ENCODE results near the gene FYN. TPM values are rescaled to one million over a fixed set of nuclear protein-coding genes. Genes with fewer than 3 reads are reported as not detected.

FYN gene
- polyA plus RNA-seq, 4 donors = 17.9 to 33.8 (median 24.8) TPM

DNA sequence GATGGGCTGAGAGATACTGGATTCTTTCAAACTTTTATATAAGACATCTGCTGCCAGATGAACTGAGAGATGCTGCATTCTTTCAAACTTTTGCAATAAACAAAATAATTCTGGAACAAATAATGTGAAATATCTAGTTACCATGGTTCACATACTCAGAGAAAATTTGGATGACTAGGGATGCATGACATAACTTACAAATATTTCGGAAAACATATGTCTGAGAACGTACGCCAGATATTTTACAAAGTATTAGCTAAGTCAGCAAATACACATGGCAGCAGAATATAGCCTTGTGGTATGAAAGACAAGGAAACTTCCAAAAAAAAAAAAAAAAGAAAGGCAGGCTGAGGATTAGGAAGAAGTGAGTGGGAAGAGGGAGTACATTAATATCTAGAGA is 154.3 kb downstream of the FYN start:
- H3K36me3 ChIP-seq (ENCODE audit: control insufficient read depth in 3 of 3, insufficient read depth in 2 of 3, low read depth in 1 of 3, low read length in 3 of 3) = peaks cover 0 to 9% (median 6%) of the 10 kb centered on the region in 3 donors
- H3K9me3 ChIP-seq (ENCODE audit: control insufficient read depth in 2 of 2, insufficient read depth in 1 of 2, low read depth in 1 of 2, low read length in 1 of 2) = no peaks in the 10 kb centered on the region
- H3K27ac ChIP-seq (ENCODE audit: low read depth in 1 of 3, low read length in 2 of 3) = peak overlapping the region in 1 of 3 donors; percentile 38
- no peak overlapping the region for H3K4me3 ChIP-seq (ENCODE audit: low read depth in 1 of 3, low read length in 3 of 3)
- DNase-seq = no peak
- no peak for FAIRE-seq
- H3K4me1 ChIP-seq (ENCODE audit: control insufficient read depth in 3 of 3, insufficient read depth in 2 of 3, low read depth in 1 of 3, low read length in 2 of 3) = no peaks in the 10 kb centered on the region
- 75 to 93% (median 88%) methylated on average over 3 of the region's 3 CpGs for WGBS, 3 donors
- no peaks in the 10 kb centered on the region for H3K27me3 ChIP-seq (ENCODE audit: control insufficient read depth in 3 of 3, insufficient read depth in 3 of 3, low read length in 3 of 3)

DNA sequence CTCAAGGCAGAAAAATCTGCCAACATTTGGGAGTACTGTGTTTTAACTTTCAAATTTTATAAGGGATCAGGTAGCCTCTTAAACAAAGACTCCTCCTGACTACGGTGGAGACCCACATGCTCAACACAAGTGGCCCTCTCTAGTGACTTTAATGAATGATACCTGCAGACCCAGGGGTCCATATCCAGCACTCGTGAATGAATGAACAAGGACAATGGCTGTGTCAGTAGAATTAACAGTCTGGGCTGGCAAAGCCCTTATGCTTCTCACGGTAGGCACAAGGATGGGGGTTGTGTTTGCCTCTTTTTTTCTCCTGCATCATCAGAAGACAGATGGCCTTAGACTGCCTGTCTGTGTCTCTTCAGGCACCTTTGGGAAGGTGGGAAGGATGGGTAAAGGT is 154.9 kb downstream of the FYN start:
- Histone ChIP-seq H3K4me1 (ENCODE audit: control insufficient read depth in 3 of 3, insufficient read depth in 2 of 3, low read depth in 1 of 3, low read length in 2 of 3) (no peaks in the 10 kb centered on the region), H3K36me3 (ENCODE audit: control insufficient read depth in 3 of 3, insufficient read depth in 2 of 3, low read depth in 1 of 3, low read length in 3 of 3) (peaks cover 0 to 9% (median 7%) of the 10 kb centered on the region in 3 donors), H3K4me3 (ENCODE audit: low read depth in 1 of 3, low read length in 3 of 3) (no peak overlapping the region), H3K27ac (ENCODE audit: low read depth in 1 of 3, low read length in 2 of 3) (peak overlapping the region in 1 of 3 donors; percentile 38), H3K27me3 (ENCODE audit: control insufficient read depth in 3 of 3, insufficient read depth in 3 of 3, low read length in 3 of 3) (no peaks in the 10 kb centered on the region), H3K9me3 (ENCODE audit: control insufficient read depth in 2 of 2, insufficient read depth in 1 of 2, low read depth in 1 of 2, low read length in 1 of 2) (no peaks in the 10 kb centered on the region)
- DNase-seq = no peak
- 90 to 93% (median 92%) methylated on average over 3 of the region's 3 CpGs for WGBS, 3 donors
- no peak for FAIRE-seq

DNA sequence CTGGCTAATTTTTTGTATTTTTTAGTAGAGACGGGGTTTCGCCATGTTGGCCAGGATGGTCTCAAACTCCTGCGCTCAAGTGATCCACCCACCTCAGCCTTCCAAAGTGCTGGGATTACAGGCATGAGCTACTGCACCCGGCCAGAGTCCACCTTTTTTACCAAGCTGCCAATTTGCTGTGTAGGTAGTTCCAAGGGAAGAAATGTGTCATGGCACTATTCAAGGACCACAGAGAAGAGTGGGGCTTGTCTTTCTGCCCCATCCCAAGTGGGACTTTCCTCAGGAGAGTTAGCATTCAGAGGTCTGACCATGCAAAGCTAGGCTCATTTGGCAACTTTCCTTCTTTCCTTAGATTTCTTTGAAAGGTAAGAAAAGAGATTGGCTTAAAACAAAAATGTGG is 155.6 kb downstream of the FYN start:
- FAIRE-seq (no peak), DNase-seq (no peak)
- no peak overlapping the region for H3K27ac ChIP-seq (ENCODE audit: low read depth in 1 of 3, low read length in 2 of 3)
- H3K4me3 ChIP-seq (ENCODE audit: low read depth in 1 of 3, low read length in 3 of 3) = no peak overlapping the region
- H3K36me3 ChIP-seq (ENCODE audit: control insufficient read depth in 3 of 3, insufficient read depth in 2 of 3, low read depth in 1 of 3, low read length in 3 of 3) = peaks cover 0 to 14% (median 7%) of the 10 kb centered on the region in 3 donors
- H3K9me3 ChIP-seq (ENCODE audit: control insufficient read depth in 2 of 2, insufficient read depth in 1 of 2, low read depth in 1 of 2, low read length in 1 of 2) = no peaks in the 10 kb centered on the region
- no peaks in the 10 kb centered on the region for H3K27me3 ChIP-seq (ENCODE audit: control insufficient read depth in 3 of 3, insufficient read depth in 3 of 3, low read length in 3 of 3)
- H3K4me1 ChIP-seq (ENCODE audit: control insufficient read depth in 3 of 3, insufficient read depth in 2 of 3, low read depth in 1 of 3, low read length in 2 of 3) = no peaks in the 10 kb centered on the region
- 77 to 92% (median 86%) methylated on average over 4 of the region's 4 CpGs for WGBS, 3 donors

DNA sequence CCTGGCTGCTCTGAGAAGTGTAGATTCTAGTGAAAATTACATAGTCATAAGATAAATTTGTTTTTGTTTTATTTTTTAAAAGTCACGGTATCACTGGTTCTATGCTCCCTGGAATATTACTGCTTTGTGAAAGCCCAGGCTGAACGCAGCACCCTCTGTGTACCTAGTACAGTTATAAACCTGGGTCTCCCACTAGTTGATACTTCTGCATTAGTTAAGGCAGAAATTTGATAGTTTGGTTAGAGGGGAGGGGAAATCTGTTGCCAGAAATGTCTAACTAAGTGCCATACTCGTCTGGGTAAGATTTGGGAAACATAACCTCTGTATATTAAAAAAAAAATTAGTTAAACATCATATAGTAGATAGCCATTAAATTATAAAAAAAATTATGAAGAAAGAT is 156.9 kb downstream of the FYN start:
- 80 to 88% (median 84%) methylated on average over 3 of the region's 3 CpGs for WGBS, 3 donors
- H3K27me3 ChIP-seq (ENCODE audit: control insufficient read depth in 3 of 3, insufficient read depth in 3 of 3, low read length in 3 of 3) = no peaks in the 10 kb centered on the region
- FAIRE-seq (no peak), DNase-seq (no peak)
- no peak overlapping the region for H3K4me3 ChIP-seq (ENCODE audit: low read depth in 1 of 3, low read length in 3 of 3)
- no peaks in the 10 kb centered on the region for H3K9me3 ChIP-seq (ENCODE audit: control insufficient read depth in 2 of 2, insufficient read depth in 1 of 2, low read depth in 1 of 2, low read length in 1 of 2)
- no peak overlapping the region for H3K27ac ChIP-seq (ENCODE audit: low read depth in 1 of 3, low read length in 2 of 3)
- peaks cover 0 to 2% (median 0%) of the 10 kb centered on the region in 3 donors for H3K4me1 ChIP-seq (ENCODE audit: control insufficient read depth in 3 of 3, insufficient read depth in 2 of 3, low read depth in 1 of 3, low read length in 2 of 3)
- peaks cover 0 to 14% (median 7%) of the 10 kb centered on the region in 3 donors for H3K36me3 ChIP-seq (ENCODE audit: control insufficient read depth in 3 of 3, insufficient read depth in 2 of 3, low read depth in 1 of 3, low read length in 3 of 3)

DNA sequence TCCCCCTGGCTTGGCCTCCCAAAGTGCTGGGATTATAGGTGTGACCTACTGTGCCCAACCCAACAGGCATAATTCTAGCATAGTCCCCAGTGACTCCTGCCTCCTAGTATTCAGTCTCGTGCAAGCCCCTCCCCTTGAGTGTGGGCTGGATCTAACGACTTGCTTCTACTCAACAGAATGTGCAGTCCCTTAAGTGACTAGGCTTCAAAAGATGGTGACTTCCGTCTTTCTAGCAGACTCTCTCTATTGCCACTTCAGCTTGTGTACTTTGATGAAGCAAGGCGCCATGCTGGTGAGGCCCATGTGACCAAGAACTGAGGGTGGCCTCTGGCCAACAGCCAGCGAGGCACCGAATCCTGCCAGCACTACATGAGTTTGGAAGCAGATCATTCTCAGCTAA is 157.9 kb downstream of the FYN start:
- H3K4me3 ChIP-seq (ENCODE audit: low read depth in 1 of 3, low read length in 3 of 3) = no peak overlapping the region
- FAIRE-seq (no peak), DNase-seq (no peak)
- no peak overlapping the region for H3K27ac ChIP-seq (ENCODE audit: low read depth in 1 of 3, low read length in 2 of 3)
- peaks cover 0 to 14% (median 7%) of the 10 kb centered on the region in 3 donors for H3K36me3 ChIP-seq (ENCODE audit: control insufficient read depth in 3 of 3, insufficient read depth in 2 of 3, low read depth in 1 of 3, low read length in 3 of 3)
- 76 to 80% (median 76%) methylated on average over 6 of the region's 6 CpGs for WGBS, 3 donors
- H3K27me3 ChIP-seq (ENCODE audit: control insufficient read depth in 3 of 3, insufficient read depth in 3 of 3, low read length in 3 of 3) = no peaks in the 10 kb centered on the region
- peaks cover 0 to 2% (median 0%) of the 10 kb centered on the region in 3 donors for H3K4me1 ChIP-seq (ENCODE audit: control insufficient read depth in 3 of 3, insufficient read depth in 2 of 3, low read depth in 1 of 3, low read length in 2 of 3)
- H3K9me3 ChIP-seq (ENCODE audit: control insufficient read depth in 2 of 2, insufficient read depth in 1 of 2, low read depth in 1 of 2, low read length in 1 of 2) = no peaks in the 10 kb centered on the region

DNA sequence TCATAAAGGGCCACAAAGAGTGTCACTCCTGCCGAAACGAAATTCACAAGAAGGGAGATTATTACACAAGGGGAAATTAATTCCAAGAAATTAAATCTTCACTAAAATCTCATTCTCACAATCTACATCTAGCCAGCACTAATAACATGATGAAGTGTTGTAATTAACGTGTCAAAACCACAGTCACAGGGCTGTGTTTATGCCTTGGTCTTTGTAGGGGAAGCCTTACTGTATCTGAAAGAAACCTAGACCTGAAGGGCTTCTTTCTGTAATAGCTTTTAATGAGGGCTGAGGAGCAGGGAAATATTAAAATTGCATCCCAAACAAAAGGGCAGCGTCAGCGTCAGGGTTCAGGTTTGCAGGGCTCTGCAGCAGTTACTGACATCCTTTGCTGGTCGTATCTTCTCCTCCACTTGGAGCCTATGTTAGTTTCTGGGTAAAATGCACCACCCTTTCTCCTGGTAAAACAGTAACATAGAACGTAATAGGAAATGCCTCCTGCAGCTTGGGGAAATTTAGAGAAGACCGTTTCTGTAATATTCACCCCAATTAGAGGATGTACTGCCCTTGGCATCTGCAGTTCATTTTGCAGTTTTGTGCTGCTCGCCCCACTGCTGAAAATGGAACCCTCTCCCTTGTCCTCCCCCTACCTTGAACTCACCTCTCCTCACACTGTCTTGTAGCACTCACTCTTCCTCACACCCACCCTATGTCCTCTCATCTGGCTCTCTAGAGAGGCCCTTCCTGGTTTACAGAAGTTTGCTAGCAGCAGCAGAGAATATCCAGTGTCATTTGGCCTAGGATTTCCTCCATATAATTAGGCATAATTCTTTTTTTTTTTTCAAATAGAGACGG is 158.6 kb downstream of the FYN start:
- peaks cover 0 to 5% (median 0%) of the 10 kb centered on the region in 3 donors for H3K4me1 ChIP-seq (ENCODE audit: control insufficient read depth in 3 of 3, insufficient read depth in 2 of 3, low read depth in 1 of 3, low read length in 2 of 3)
- no peaks in the 10 kb centered on the region for H3K27me3 ChIP-seq (ENCODE audit: control insufficient read depth in 3 of 3, insufficient read depth in 3 of 3, low read length in 3 of 3)
- H3K9me3 ChIP-seq (ENCODE audit: control insufficient read depth in 2 of 2, insufficient read depth in 1 of 2, low read depth in 1 of 2, low read length in 1 of 2) = no peaks in the 10 kb centered on the region
- no peak for DNase-seq
- WGBS, 3 donors = 76 to 85% (median 80%) methylated on average over 10 of the region's 10 CpGs
- FAIRE-seq = no peak
- peaks cover 0 to 11% (median 7%) of the 10 kb centered on the region in 3 donors for H3K36me3 ChIP-seq (ENCODE audit: control insufficient read depth in 3 of 3, insufficient read depth in 2 of 3, low read depth in 1 of 3, low read length in 3 of 3)
- no peak overlapping the region for H3K4me3 ChIP-seq (ENCODE audit: low read depth in 1 of 3, low read length in 3 of 3)
- H3K27ac ChIP-seq (ENCODE audit: low read depth in 1 of 3, low read length in 2 of 3) = no peak overlapping the region

DNA sequence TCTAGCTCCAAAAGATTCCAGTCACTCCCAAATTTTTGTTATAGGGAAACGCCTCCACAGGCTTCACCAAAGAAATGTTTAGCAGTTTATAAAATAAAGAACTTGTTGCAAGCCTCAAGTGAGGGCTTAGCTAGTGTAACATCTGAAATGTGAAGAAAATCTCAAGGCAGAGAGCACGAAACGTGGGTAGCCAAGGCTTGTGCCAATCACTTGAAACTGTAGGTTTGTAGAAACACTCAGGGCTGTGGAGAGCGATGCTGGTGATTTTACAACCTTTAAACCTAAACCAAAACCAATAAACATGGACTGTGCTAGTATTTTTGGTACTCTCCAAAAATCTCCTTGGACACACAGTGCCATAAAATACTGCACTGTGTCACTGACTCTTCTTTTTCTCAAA is 159.4 kb downstream of the FYN start:
- H3K36me3 ChIP-seq (ENCODE audit: control insufficient read depth in 3 of 3, insufficient read depth in 2 of 3, low read depth in 1 of 3, low read length in 3 of 3) = peaks cover 0 to 10% (median 7%) of the 10 kb centered on the region in 3 donors
- no peak overlapping the region for H3K4me3 ChIP-seq (ENCODE audit: low read depth in 1 of 3, low read length in 3 of 3)
- WGBS, 3 donors = 87 to 92% (median 90%) methylated on average over 4 of the region's 4 CpGs
- no peaks in the 10 kb centered on the region for H3K27me3 ChIP-seq (ENCODE audit: control insufficient read depth in 3 of 3, insufficient read depth in 3 of 3, low read length in 3 of 3)
- H3K4me1 ChIP-seq (ENCODE audit: control insufficient read depth in 3 of 3, insufficient read depth in 2 of 3, low read depth in 1 of 3, low read length in 2 of 3) = peaks cover 0 to 5% (median 0%) of the 10 kb centered on the region in 3 donors
- FAIRE-seq = no peak
- no peaks in the 10 kb centered on the region for H3K9me3 ChIP-seq (ENCODE audit: control insufficient read depth in 2 of 2, insufficient read depth in 1 of 2, low read depth in 1 of 2, low read length in 1 of 2)
- no peak for DNase-seq
- no peak overlapping the region for H3K27ac ChIP-seq (ENCODE audit: low read depth in 1 of 3, low read length in 2 of 3)

DNA sequence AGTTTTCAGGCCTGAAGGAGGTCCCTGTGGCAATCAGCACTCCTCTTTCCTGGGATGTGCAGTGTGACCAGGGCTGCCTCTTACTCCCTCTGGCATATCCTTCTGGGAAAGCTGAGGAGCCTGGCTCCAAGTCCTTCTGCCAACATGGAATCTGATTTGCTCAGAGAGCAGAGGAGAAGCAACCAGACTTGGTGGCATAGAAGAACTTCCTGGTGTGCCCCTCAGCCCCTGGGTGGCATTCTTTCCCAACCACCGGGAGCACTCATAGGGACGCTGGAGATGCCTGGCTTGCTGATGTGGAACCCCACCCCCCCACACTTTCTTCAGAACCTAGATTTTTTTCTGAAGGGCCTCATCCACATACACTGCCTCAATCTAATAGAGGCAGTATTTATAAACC is 160.0 kb downstream of the FYN start:
- Histone ChIP-seq H3K27me3 (ENCODE audit: control insufficient read depth in 3 of 3, insufficient read depth in 3 of 3, low read length in 3 of 3) (no peaks in the 10 kb centered on the region), H3K36me3 (ENCODE audit: control insufficient read depth in 3 of 3, insufficient read depth in 2 of 3, low read depth in 1 of 3, low read length in 3 of 3) (peaks cover 0 to 10% (median 7%) of the 10 kb centered on the region in 3 donors), H3K4me3 (ENCODE audit: low read depth in 1 of 3, low read length in 3 of 3) (no peak overlapping the region), H3K9me3 (ENCODE audit: control insufficient read depth in 2 of 2, insufficient read depth in 1 of 2, low read depth in 1 of 2, low read length in 1 of 2) (no peaks in the 10 kb centered on the region), H3K27ac (ENCODE audit: low read depth in 1 of 3, low read length in 2 of 3) (no peak overlapping the region), H3K4me1 (ENCODE audit: control insufficient read depth in 3 of 3, insufficient read depth in 2 of 3, low read depth in 1 of 3, low read length in 2 of 3) (peaks cover 0 to 5% (median 0%) of the 10 kb centered on the region in 3 donors)
- FAIRE-seq = no peak
- 83 to 94% (median 93%) methylated on average over 2 of the region's 2 CpGs for WGBS, 3 donors
- no peak for DNase-seq
